ENCODE results near the gene ARHGAP19.
"Not testable (repeated sequence)": the region's sequence is repeated elsewhere in the genome, so short reads cannot be mapped to it uniquely, and the experiment has no call there.

ARHGAP19 gene

GRCh38 chr10:97321032-97321803 lies 28.8 kb upstream of the ARHGAP19 start:
- DNase-seq: peak; percentile 7

DNA sequence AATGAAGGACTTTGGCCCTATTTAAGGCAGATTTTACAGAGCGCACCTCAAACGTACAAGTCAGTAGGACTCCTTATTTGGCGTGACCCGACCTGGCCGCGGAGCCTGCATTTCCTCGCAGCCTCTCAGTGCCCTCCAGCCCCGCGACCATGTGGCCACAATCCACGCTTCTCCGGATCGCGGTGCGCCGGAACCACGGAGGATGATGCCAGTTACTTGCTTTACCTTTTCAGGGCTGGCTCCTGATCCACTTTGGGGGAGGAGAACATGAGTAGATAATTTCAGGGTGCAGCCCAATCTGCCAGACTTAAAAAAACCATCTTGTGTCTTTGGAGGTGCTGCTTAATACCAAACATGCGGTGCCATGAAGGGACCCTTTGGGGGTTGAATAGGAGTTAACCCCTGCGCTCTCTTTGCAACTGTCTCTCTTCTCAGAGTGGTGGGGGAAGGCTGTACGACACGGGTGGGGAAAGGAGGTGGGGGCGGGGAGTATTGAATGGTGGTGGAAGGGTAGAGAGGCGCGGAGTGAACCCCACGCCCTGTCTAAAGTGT lies 28.1 kb upstream of the ARHGAP19 start:
- DNase-seq: no peak

DNA sequence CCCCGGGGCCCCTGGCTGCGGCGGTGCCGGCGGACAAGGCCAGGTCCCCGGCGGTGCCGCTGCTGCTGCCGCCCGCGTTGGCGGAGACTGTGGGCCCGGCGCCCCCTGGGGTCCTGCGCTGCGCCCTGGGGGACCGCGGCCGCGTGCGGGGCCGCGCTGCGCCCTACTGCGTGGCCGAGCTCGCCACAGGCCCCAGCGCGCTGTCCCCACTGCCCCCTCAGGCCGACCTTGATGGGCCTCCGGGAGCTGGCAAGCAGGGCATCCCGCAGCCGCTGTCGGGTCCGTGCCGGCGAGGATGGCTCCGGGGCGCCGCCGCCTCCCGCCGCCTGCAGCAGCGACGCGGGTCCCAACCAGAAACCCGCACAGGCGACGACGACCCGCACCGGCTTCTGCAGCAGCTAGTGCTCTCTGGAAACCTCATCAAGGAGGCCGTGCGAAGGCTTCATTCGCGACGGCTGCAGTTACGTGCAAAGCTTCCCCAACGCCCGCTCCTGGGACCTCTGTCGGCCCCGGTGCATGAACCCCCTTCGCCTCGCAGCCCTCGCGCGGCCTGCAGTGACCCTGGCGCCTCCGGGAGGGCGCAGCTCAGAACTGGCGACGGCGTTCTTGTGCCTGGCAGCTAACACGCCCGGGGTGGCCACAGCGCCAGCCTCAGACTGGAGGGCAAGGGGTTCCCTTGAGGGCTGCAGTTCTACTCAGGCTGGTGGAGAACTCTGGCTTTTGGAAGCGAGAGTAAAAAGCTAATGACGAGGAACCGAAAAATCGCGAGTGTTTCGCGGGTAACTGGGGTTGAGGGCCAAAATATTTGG lies 27.4 kb upstream of the ARHGAP19 start:
- peak; percentile 71 for DNase-seq

DNA sequence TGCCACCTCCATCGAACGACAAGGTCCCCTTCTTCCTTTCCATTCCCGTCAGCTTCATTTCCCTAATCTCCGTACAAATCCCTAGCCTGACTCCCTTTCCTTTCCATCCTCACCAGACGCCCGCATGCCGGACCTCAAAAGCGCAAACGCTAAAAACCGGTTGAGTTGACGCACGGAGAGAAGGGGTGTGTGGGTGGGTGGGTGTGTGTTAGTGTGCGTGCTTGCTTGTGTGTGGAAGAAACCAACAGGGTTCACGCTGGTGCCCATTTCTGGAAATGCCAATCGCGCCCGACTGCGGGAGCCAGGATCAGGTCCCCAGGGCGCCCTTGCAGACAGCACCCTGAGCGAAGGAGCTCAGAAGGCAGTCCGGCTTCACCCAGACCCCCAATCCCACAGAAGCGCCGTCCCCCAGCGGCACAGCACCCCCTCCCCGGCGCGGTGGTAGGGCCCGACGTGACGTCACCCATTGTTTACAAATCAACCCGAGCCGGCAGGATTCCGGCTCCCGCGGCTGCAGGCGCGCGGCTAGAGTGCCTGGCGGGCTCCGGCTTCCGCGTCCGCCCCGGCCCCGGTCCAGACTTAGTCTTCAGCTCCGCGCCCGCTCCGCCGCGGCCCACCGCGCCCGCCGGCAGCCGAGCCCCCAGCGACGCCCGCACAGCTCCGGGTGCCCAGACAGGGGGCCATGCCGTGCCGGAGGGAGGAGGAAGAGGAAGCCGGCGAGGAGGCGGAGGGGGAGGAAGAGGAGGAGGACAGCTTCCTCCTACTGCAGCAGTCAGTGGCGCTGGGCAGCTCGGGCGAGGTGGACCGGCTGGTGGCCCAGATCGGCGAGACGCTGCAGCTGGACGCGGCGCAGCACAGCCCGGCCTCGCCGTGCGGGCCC lies 26.6 kb upstream of the ARHGAP19 start, which contains the start of gene FRAT1:
Gene FRAT1, plus strand, starts transcription at position 500 of the 880 bp plus-strand sequence. Its CDS starts 183 bp downstream, at position 683.
- peak; percentile 91 for DNase-seq

DNA sequence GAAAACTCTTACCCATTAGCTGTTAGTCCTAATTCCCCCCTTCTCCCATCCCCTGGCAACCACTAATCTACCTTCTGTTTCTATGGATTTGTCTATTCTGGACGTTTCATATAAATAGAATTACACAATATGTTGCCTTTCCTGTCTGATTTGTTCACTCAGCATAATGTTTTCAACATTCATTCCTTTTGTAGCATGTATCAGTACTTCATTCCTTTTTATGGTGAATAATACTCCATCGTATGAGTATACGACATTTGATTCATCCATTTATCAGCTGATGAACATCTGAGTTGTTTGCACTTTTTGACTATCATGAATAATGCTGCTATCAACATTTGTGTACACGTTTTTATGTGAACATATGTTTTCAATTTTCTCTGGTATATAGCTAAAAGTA lies 22.2 kb upstream of the ARHGAP19 start:
- no peak for DNase-seq

GRCh38 chr10:97312897-97313296 lies 20.5 kb upstream of the ARHGAP19 start:
- no peak for DNase-seq

GRCh38 chr10:97311111-97311626 lies 18.7 kb upstream of the ARHGAP19 start:
- no peak for DNase-seq

- no peak for DNase-seq
Observed at GRCh38 chr10:97307866-97308780, 15.7 kb upstream of the ARHGAP19 start.

- DNase-seq: no peak
Observed at GRCh38 chr10:97307441-97307840, 15.0 kb upstream of the ARHGAP19 start.

DNA sequence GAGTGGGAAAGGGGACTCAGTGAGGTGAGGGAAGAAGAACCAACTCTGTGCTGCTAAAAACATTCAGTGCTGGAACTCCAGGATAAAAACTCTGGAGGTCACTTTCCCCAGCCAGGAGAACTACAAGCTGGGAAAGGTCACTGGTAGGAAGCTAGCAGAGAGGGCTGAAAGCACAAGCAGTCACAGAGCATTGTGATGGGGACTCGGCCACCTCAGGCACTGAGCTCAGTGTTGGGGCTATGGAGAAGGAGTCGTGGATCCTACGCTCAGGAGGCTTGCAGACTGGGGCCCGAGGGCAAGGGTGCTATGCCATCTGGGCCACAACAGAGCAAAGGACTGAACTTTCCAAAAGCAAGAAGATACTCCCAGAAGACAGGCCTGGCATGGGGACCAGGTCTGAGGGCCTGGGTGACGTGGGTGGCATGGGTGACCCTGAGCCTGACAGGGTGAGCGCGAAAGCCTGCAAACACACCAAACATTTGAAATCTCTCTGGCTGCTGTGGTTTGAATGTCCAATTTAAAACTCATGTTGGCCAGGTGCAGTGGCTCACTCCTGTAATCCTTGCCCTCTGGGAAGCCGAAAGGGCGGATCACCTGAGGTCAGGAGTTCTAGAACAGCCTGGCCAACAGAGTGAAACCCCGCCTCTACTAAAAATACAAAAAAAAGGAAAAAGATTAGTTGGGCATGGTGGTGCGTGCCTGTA lies 9.8 kb upstream of the ARHGAP19 start:
- no peak for DNase-seq

GRCh38 chr10:97300980-97301379 lies 8.5 kb upstream of the ARHGAP19 start:
- DNase-seq: no peak

- no peak for DNase-seq
Observed at GRCh38 chr10:97298223-97298571, 5.8 kb upstream of the ARHGAP19 start.

DNA sequence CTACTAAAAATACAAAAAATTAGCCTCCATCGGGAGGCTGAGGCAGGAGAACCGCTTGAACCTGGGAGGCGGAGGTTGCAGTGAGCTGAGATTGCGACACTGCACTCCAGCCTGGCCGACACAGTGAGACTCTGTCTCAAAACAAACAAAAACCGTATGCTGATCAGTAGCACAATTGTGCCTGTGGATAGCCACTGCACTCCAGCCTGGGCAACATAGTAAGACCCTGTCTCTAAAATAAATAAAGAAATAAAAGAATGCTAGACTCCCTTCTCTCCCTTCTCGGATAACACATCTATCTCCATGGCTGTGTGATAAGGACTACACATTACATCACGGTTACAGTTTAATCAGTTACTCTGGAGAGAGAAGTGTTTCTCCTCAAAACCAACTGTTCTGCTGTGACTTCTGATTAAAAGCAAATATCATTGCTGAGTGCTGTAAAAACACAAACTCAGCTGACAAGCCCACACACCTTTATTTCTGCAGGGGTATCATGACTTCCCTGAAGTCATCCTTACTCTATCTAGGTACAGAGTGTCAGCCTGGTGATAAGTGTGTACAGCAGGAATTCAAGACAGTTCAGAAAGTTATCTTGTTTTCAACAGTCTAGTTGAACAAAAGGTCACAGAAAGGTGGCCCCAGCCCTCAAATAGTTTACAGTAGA lies 5.3 kb upstream of the ARHGAP19 start:
- DNase-seq: no peak

DNA sequence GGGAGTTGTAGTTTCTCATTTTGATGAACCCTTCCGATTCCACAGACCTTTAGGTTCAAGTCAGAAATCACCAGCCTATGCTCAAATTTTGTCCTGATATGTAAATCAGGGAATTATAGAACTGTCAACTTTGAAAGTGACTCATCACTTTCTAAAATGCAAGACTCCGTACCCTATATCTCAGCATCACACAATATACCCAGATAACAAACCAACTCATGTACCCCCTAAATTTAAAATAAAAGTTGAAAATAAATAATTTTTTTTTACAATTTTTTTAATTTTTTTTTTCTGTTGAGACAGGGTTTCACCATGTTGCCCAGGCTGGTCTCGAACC lies 393 bp upstream of the ARHGAP19 start:
- DNase-seq: no peak

DNA sequence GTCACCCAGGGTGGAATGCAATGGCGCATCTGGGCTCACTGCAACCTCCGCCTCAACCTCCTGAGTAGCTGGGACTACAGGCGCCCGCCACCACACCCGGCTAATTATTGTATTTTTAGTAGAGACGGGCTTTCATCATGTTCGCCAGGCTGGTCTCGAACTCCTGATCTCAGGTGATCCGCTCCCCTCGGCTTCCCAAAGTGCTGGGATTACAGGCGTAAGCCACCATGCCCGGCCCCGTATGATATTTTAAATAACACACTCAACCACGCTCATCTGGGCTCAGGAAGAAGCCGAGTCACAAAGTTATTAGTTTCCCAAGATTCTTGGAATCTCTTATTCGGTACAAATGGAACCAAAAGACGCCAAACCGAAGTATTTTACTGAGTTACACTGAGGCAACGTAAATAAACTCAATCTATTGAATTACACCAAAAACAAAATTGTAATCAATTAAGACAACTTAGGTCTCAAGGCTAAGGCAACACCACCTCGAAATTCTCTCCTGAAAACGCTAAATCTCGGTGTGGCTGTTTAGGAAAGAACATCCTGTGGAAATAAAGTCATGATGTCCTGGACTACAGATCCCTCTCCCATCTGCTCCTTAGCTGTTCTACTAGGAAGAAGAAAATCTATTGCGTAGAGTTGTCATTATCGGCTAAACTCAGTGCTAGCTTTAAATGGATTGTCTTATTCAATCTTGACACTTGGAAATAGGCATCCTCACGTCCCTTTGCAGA lies 910 bp downstream of the ARHGAP19 start:
- no peak for DNase-seq

DNA sequence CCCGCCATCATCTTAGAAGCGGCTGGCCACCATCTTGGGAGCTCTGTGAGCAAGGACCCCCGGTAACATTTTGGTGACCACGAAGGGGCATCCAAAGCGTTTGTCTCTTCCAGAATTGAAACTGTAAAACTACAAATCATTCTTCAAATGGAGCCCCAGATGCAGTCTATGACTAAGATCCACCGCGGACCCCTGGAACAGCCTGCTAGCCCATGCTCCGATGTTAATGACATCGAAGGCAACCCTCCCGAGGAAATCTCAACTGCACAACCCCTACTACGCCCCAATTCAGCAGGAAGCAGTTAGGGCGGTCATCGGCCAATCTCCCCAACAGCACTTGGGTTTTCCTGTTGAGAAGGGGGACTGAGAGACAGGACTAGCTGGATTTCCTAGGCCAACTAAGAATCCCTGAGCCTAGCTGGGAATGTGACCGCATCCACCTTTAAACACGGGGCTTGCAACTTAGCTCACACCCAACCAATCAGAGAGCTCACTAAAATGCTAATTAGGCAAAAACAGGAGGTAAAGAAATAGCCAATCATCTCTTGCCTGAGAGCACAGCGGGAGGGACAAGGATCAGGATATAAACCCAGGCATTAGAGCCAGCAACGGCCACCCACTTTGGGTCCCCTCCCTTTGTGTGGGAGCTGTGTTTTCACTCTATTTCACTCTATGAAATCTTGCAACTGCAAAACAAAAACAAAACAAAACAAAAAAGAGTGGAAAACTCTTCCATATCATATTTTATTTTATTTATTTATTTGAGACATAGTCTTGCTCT lies 1.7 kb downstream of the ARHGAP19 start:
- DNase-seq: not testable (repeated sequence)

- not testable (repeated sequence) for DNase-seq
Observed at GRCh38 chr10:97290076-97290475, 2.4 kb downstream of the ARHGAP19 start.

DNA sequence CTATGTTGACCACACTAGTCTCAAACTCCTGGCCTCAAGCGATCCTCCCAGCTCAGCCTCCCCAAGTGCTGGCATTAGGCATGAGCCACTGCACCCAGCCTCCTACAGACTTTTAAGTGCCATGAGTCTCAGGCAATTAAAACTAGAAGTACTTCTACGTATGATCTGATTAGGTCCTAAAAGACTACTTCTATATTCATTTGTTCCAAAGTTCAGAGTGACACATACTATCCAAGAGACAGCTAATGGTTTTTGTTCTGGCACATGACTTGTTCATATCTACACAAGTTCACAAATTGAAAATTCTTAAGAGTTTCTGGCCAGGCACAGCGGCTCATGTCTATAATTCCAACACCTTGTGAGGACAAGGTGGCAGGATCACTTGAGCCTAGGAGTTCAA lies 11.7 kb downstream of the ARHGAP19 start:
- DNase-seq: no peak

Data from CD4-positive, alpha-beta T cell treated with Interleukin-21 for 1 hour (primary cell).